Activated T-helper 1 cell treated with anti-CD3 and anti-CD28 coated beads, Interleukin-12 subunit alpha, Interleukin-12 subunit beta, Interleukin-2, Interleukin-4 antibody, amounts not matched to agents 30 ng/mL and 10 ng/mL and 1 ng/mL, durations not matched to agents 14 hours and 24 hours and 36 hours (primary cell): ENCODE measurements around the gene EGFR. TPM values are rescaled to one million over a fixed set of nuclear protein-coding genes. Genes with fewer than 3 reads are reported as not detected.

Experiments
- DNase-seq: peaks from one replicate; pipeline ENCODE4 v3.0.0; 2021; ENCODE audit warnings: low spot score
- H3K27ac Mint-ChIP-seq: one replicate; pipeline ENCODE4 v1.8.0; 2021; ENCODE audit warnings: mild to moderate bottlenecking, mixed read lengths
- H3K27me3 Mint-ChIP-seq: one replicate; pipeline ENCODE4 v1.8.0; 2022; ENCODE audit warnings: mild to moderate bottlenecking, moderate library complexity, mixed read lengths; ENCODE audit not compliant: insufficient read depth
- H3K36me3 Mint-ChIP-seq: one replicate; pipeline ENCODE4 v1.8.0; 2021; ENCODE audit warnings: low read depth, mixed read lengths
- H3K4me1 Mint-ChIP-seq: one replicate; pipeline ENCODE4 v1.8.0; 2021; ENCODE audit warnings: low read depth, mixed read lengths
- H3K4me3 Mint-ChIP-seq: one replicate; pipeline ENCODE4 v1.8.0; 2021; ENCODE audit warnings: mild to moderate bottlenecking, moderate library complexity, mixed read lengths
- H3K9me3 Mint-ChIP-seq: one replicate; pipeline ENCODE4 v1.8.0; 2021; ENCODE audit warnings: mixed read lengths
- intact Hi-C: fragments of 100-400 bp; cut with micrococcal nuclease; formaldehyde crosslinking; loops from one replicate; pipeline ENCODE4 v1.15.1; 2024
- total RNA-seq: library from RNA; stranded (reverse); gene quantifications from 2 replicates; pipeline ENCODE4 v1.2.3, GENCODE V29; 2022

Gene EGFR
- total RNA-seq, 1 donor from 2014 or later = 0.10 TPM

- intact Hi-C loops = no loop called here
- no peaks in the 10 kb centered on the region for H3K9me3 Mint-ChIP-seq
- DNase-seq = no peak
- H3K27ac Mint-ChIP-seq = no peak overlapping the region
- H3K4me1 Mint-ChIP-seq = peaks cover 22% of the 10 kb centered on the region
- peaks cover 6% of the 10 kb centered on the region for H3K27me3 Mint-ChIP-seq
- H3K36me3 Mint-ChIP-seq = peaks cover 1% of the 10 kb centered on the region
- H3K4me3 Mint-ChIP-seq = no peak overlapping the region
These were observed 110.0 kb downstream of the EGFR start for GRCh38 chr7:55128693-55129394.

GRCh38 chr7:55129541-55130394, 111.0 kb downstream of the EGFR start:
- peaks cover 6% of the 10 kb centered on the region for H3K27me3 Mint-ChIP-seq
- DNase-seq = no peak
- no peak overlapping the region for H3K4me3 Mint-ChIP-seq
- peaks cover 1% of the 10 kb centered on the region for H3K36me3 Mint-ChIP-seq
- no peaks in the 10 kb centered on the region for H3K9me3 Mint-ChIP-seq
- intact Hi-C loops = loop anchor here (1.0 to 10.0 kb wide), 3 partner anchors 125 to 180 kb away; no protein-coding TSS in a partner anchor
- no peak overlapping the region for H3K27ac Mint-ChIP-seq
- H3K4me1 Mint-ChIP-seq = peaks cover 22% of the 10 kb centered on the region

DNA sequence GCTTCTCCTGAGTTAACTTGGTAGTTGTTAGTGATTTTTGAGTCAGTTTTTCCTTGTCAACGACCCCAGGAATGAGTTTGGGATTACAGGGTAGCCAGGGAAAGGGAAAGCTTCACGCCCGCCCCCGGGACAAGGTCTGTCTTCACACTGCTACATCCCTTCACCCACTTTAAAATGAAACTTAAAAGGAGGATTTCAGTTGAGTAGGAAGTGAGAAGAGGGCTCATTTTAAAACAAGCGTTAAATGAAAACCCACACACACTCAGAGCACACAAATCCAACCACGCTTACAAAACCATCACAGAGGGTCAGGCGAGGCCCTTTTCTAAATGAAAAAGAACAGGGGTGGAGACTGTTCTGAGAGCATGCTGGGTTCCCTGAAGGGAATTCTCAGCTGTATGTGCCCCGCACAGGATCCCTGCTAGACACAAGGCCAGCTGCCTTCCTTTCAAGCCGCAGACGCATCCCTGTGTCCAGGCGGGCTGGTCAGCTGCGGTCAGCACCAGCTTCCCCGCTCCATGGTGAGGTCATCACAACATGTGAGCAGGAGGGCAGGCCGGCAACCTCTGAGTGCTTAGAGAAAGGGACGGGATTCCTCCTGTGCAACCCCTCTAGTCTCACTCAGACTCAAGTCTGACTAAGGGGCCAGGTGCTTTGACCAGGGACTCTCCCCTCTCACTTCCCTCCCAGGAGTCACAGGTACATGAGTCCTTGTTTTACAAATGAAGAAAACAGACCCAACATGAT, 111.8 kb downstream of the EGFR start:
- no peak overlapping the region for H3K4me3 Mint-ChIP-seq
- intact Hi-C loops = loop anchor here (1.0 to 10.0 kb wide), 3 partner anchors 124 to 179 kb away; no protein-coding TSS in a partner anchor

GRCh38 chr7:55131142-55131929, 112.5 kb downstream of the EGFR start:
- no peak for DNase-seq
- H3K9me3 Mint-ChIP-seq = no peaks in the 10 kb centered on the region
- intact Hi-C loops = loop anchor here (10.0 kb wide), 1 partner anchor 123 kb away; no protein-coding TSS in a partner anchor
- H3K4me1 Mint-ChIP-seq = peaks cover 22% of the 10 kb centered on the region
- H3K27me3 Mint-ChIP-seq = peaks cover 4% of the 10 kb centered on the region
- peaks cover 1% of the 10 kb centered on the region for H3K36me3 Mint-ChIP-seq
- no peak overlapping the region for H3K27ac Mint-ChIP-seq
- H3K4me3 Mint-ChIP-seq = no peak overlapping the region

More for the DNA sequence above, 111.8 kb downstream of the EGFR start:
- H3K4me1 Mint-ChIP-seq = peaks cover 22% of the 10 kb centered on the region
- peaks cover 1% of the 10 kb centered on the region for H3K36me3 Mint-ChIP-seq
- H3K27ac Mint-ChIP-seq = no peak overlapping the region
- H3K9me3 Mint-ChIP-seq = no peaks in the 10 kb centered on the region
- peaks cover 6% of the 10 kb centered on the region for H3K27me3 Mint-ChIP-seq
- no peak for DNase-seq

- intact Hi-C loops = loop anchor here (2.0 to 10.0 kb wide), 2 partner anchors 46 to 122 kb away; no protein-coding TSS in a partner anchor
- peaks cover 22% of the 10 kb centered on the region for H3K4me1 Mint-ChIP-seq
- peaks cover 4% of the 10 kb centered on the region for H3K27me3 Mint-ChIP-seq
- no peak for DNase-seq
- no peak overlapping the region for H3K4me3 Mint-ChIP-seq
- H3K27ac Mint-ChIP-seq = no peak overlapping the region
- peaks cover 1% of the 10 kb centered on the region for H3K36me3 Mint-ChIP-seq
- no peaks in the 10 kb centered on the region for H3K9me3 Mint-ChIP-seq
These were observed 113.7 kb downstream of the EGFR start for GRCh38 chr7:55132550-55132889.

DNA sequence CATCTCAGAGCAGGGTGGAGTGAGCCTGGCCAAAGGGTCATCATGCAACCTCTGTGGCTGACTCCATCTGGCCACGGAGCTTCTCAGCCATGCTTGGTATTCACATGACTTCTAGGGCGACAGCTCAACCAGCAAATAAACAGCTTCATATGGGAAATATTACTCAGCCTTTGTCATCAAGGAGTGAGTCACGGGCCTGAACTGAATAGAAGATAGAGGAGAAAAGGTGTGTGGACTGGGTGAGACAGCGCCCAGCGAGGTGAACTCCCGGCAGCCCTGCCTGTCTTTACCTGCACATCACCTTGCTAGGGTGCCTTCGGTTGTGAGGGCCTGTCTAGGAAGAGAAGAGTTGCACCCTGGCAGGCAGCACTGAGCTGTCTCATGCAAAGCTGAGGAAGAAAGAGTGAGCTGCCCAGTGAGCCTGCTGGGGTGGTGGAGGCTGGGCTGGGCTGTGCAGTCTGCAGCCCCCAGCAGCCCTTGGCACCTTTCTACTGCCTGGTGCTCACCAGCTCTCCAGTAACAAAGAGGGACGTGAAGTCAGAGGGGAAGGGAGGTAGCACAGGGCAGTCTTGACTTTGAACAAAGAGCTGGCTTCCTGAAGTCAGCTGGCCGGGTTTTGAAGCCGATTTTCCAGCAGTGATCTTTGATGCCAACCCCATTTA, 114.2 kb downstream of the EGFR start:
- intact Hi-C loops = loop anchor here (2.0 to 10.0 kb wide), 2 partner anchors 46 to 122 kb away; no protein-coding TSS in a partner anchor
- peaks cover 22% of the 10 kb centered on the region for H3K4me1 Mint-ChIP-seq
- H3K27me3 Mint-ChIP-seq = peaks cover 4% of the 10 kb centered on the region
- H3K36me3 Mint-ChIP-seq = peaks cover 1% of the 10 kb centered on the region
- peak overlapping the region; percentile 37 for H3K27ac Mint-ChIP-seq
- H3K4me3 Mint-ChIP-seq = no peak overlapping the region
- no peak for DNase-seq
- H3K9me3 Mint-ChIP-seq = no peaks in the 10 kb centered on the region

DNA sequence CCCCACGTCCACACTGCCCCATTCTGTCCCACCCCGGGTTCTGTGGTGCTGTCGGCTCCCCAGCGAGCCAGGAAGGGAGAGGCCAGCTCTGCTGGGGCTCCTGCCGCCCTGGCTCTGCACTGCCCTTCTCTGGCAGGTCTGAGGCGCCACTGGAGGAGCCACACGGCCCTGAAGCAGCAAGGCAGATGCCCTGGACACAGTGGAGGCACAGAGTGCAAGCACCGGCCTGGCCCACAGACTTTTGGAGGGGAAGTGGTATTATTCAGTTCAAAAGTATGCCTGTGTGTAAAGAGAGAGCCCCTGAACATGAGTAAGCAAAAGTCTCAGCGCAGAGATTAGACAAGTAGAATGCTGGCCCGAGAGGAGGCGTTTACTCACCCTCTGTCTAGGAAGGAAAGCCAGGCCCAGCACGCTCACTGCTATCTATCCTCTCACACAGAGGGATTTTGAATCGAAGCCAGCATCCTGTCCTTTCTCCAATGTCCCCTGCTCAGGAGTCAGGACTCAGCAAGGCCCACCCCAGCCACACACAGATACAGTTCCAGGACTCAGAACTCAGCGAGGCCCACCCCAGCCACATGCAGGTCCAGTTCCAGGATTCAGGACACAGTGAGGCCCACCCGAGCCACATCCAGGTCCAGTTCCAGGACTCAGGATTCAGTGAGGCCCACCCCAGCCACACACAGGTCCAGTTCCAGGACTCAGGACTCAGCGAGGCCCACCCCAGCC, 115.0 kb downstream of the EGFR start:
- intact Hi-C loops = loop anchor here (2.0 to 10.0 kb wide), 2 partner anchors 47 to 121 kb away; no protein-coding TSS in a partner anchor
- Mint-ChIP-seq H3K27ac (no peak overlapping the region), H3K9me3 (peaks cover 6% of the 10 kb centered on the region), H3K27me3 (peaks cover 6% of the 10 kb centered on the region), H3K4me1 (peaks cover 22% of the 10 kb centered on the region), H3K4me3 (no peak overlapping the region), H3K36me3 (peaks cover 1% of the 10 kb centered on the region)
- no peak for DNase-seq

DNA sequence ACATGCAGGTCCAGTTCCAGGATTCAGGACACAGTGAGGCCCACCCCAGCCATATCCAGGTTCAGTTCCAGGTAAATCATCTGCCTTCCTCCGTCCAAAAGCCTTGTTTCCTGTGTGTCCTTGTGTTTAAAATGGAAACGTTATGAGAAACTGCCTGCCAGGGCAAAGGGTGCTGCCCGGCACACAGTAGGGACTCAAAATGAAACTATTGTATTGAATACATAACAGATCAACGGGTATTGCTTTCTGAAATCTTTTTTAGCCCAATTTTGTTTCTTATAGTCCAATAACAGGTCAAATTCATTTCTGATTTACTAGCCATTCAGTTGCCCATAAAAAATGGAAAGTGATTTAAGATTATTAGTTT, 115.5 kb downstream of the EGFR start:
- H3K27me3 Mint-ChIP-seq = peaks cover 11% of the 10 kb centered on the region
- peaks cover 6% of the 10 kb centered on the region for H3K9me3 Mint-ChIP-seq
- H3K27ac Mint-ChIP-seq = no peak overlapping the region
- H3K4me1 Mint-ChIP-seq = peaks cover 22% of the 10 kb centered on the region
- DNase-seq = no peak
- H3K36me3 Mint-ChIP-seq = peaks cover 1% of the 10 kb centered on the region
- intact Hi-C loops = loop anchor here (10.0 kb wide), 1 partner anchor 120 kb away; no protein-coding TSS in a partner anchor
- no peak overlapping the region for H3K4me3 Mint-ChIP-seq

- Mint-ChIP-seq H3K27ac (no peak overlapping the region), H3K9me3 (peaks cover 6% of the 10 kb centered on the region), H3K4me1 (peaks cover 20% of the 10 kb centered on the region), H3K36me3 (peaks cover 1% of the 10 kb centered on the region), H3K4me3 (no peak overlapping the region), H3K27me3 (peaks cover 11% of the 10 kb centered on the region)
- DNase-seq = no peak
- intact Hi-C loops = loop anchor here (1.0 to 10.0 kb wide), 3 partner anchors 61 to 138 kb away; no protein-coding TSS in a partner anchor
These were observed 116.0 kb downstream of the EGFR start for GRCh38 chr7:55134786-55135185.

DNA sequence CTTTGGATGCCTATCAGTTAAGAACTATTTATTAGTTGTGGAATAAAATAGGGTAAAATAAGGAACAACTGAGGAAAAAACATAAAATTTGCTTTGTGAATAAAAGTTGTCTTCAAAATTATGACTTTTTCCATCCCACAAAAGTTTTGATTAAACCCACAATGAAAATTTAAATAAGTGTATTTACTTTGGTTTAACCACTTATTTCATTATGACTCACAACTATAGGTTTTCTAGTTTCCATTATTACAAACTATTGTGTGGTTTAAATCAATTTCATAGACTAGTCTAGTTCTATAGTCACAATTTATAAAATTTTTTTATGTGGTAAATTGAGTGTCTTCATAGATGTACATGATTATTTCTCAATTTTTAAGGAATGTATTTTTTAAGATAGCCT, 116.6 kb downstream of the EGFR start:
- peaks cover 1% of the 10 kb centered on the region for H3K36me3 Mint-ChIP-seq
- peaks cover 6% of the 10 kb centered on the region for H3K9me3 Mint-ChIP-seq
- DNase-seq = no peak
- intact Hi-C loops = loop anchor here (1.0 to 10.0 kb wide), 3 partner anchors 62 to 139 kb away; no protein-coding TSS in a partner anchor
- no peak overlapping the region for H3K27ac Mint-ChIP-seq
- peaks cover 11% of the 10 kb centered on the region for H3K27me3 Mint-ChIP-seq
- H3K4me3 Mint-ChIP-seq = no peak overlapping the region
- H3K4me1 Mint-ChIP-seq = peaks cover 16% of the 10 kb centered on the region

GRCh38 chr7:55138663-55139062, 119.8 kb downstream of the EGFR start:
- intact Hi-C loops = loop anchor here (10.0 kb wide), 1 partner anchor 116 kb away; no protein-coding TSS in a partner anchor
- H3K36me3 Mint-ChIP-seq = no peaks in the 10 kb centered on the region
- H3K27me3 Mint-ChIP-seq = peaks cover 14% of the 10 kb centered on the region
- DNase-seq = no peak
- no peak overlapping the region for H3K4me3 Mint-ChIP-seq
- peaks cover 6% of the 10 kb centered on the region for H3K9me3 Mint-ChIP-seq
- H3K27ac Mint-ChIP-seq = no peak overlapping the region
- peaks cover 12% of the 10 kb centered on the region for H3K4me1 Mint-ChIP-seq
